ENCODE measurements around the gene CNTN4. TPM values are rescaled to one million over a fixed set of nuclear protein-coding genes. Genes with fewer than 3 reads are reported as not detected.

Gene CNTN4
- total RNA-seq, 1 donor: 0.09 TPM

DNA sequence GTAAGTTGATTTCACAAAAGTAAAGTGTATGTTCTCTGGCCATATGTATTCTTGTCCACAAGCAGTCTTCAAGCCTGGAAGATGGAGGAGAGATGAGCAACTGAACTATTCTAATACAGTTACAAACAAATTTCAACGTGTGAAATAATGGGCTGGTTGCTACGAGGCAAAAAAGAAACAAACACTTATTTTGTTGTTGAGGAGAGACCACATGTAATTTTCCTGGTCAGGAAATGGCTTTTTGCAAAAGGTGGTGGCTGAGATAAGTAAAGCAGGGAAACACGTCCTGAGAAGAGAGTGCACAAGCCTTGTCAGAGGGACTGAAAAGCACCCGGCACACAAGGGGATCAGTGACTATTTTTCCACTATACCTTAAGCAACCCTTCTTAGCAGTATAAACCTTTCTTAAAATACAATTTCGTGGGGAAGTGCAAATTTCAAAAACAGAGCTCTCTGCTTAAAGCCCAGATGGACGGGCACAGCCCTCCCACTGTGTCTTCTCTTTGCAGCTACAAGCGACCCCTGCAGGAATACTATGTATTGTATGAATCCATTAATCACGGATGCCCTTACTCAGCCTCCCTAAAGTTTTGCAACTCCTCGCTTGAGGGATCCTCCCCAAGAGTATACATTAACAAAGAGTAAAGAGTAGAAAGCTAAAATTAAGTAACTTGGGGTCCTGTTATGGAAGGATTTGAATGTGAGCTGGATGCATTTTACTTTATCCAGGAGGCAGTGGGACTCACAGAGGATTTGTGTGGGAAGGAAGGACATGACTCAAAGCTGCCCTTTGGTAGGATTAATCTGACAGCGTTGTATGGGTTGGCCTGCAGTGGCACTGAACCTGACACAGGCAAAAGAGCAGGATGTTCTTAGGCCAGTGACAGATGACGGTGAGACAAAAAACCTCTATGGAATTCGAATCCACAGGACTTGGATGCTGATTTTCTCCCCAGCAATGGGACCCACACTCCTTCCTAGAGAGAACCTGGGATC lies 757.8 kb downstream of the CNTN4 start:
- TF ChIP-seq, protein P1, sequence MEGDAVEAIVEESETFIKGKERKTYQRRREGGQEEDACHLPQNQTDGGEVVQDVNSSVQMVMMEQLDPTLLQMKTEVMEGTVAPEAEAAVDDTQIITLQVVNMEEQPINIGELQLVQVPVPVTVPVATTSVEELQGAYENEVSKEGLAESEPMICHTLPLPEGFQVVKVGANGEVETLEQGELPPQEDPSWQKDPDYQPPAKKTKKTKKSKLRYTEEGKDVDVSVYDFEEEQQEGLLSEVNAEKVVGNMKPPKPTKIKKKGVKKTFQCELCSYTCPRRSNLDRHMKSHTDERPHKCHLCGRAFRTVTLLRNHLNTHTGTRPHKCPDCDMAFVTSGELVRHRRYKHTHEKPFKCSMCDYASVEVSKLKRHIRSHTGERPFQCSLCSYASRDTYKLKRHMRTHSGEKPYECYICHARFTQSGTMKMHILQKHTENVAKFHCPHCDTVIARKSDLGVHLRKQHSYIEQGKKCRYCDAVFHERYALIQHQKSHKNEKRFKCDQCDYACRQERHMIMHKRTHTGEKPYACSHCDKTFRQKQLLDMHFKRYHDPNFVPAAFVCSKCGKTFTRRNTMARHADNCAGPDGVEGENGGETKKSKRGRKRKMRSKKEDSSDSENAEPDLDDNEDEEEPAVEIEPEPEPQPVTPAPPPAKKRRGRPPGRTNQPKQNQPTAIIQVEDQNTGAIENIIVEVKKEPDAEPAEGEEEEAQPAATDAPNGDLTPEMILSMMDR (IDR thresholded peaks at IDR 0.05; ENCODE audit: insufficient read depth, low read length): no peak
- no peak overlapping the region for H3K4me3 ChIP-seq (ENCODE audit: low read depth, low read length)
- no peak for DNase-seq (ENCODE audit: low read depth)

DNA sequence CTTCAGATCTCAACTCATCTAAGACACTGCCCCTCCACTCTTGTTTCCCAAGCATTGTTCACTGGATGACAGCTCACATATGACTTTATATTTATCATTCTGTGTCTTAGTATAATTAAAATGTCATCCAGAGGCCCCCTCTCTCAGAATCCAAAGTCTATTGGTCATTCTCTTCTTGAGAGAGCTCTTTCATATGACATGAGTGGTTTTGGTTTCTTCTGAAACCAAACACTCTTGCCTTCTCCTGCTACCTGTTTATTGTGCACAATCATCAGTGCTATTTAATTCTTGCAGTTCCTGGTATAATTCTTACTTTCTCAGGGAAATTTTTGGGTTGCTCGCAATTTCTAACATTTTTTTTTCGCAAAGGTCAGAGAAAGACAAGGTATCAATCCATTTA lies 762.0 kb downstream of the CNTN4 start:
- TF ChIP-seq, protein P1 (IDR thresholded peaks at IDR 0.05; ENCODE audit: insufficient read depth, low read length): no peak
- no peak for DNase-seq (ENCODE audit: low read depth)
- no peak overlapping the region for H3K4me3 ChIP-seq (ENCODE audit: low read depth, low read length)

DNA sequence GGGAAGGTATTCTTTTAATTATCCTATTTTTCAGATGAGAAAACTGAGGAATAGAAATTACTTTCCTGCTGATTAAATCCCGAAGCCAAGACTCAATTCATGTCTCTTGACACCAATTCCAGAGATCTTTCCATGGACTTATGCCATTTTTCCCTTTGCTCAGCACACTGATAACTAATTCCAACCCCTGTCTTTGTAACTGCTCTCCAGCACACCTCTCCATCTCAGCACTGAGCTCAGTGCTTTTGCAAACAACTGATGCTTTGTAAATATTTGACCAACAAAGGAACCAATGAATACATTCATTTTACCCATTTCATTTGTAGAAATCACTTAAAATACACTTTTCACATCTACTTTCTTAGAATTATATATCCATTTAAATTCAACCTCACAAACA lies 762.5 kb downstream of the CNTN4 start:
- H3K4me3 ChIP-seq (ENCODE audit: low read depth, low read length): no peak overlapping the region
- TF ChIP-seq, protein P1 (IDR thresholded peaks at IDR 0.05; ENCODE audit: insufficient read depth, low read length): no peak
- no peak for DNase-seq (ENCODE audit: low read depth)

DNA sequence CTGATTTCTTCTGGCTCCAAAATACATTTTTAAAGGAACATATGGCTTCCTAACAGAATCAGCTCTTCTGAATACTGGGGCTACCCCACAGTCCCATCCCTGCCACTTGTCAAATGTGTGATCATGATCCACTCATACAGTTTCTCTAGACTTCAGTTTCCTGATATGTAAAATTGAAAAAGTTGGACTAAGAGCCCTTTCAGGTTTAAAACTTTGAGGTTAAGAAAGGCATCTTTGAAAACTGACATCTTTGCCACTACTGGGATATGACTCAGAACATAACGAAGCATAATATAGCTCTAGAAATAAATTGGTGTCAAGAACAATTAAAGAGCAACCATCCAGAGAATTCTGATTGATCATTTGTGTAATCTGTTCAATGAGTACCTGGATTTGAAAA lies 763.3 kb downstream of the CNTN4 start:
- TF ChIP-seq, protein P1 (IDR thresholded peaks at IDR 0.05; ENCODE audit: insufficient read depth, low read length): no peak
- no peak for DNase-seq (ENCODE audit: low read depth)
- H3K4me3 ChIP-seq (ENCODE audit: low read depth, low read length): no peak overlapping the region

DNA sequence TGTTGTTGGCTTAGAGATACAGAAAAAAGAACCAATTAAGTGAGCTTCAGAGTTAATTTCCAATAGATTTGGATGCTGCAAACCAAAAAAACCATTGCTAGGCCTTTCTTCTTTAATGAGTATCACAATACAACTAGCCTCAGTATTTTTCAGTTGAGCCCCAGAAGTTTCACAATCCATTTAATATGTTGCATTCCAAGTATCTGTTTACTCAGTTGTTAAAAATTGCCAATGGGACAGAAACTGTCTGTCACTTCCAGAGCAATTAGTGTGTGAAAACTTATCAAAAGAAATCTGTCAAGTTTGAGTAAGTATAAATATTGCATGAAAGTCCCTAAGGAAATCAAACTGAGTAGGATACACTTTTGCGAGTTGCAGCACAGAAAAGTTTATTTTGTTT lies 763.7 kb downstream of the CNTN4 start:
- TF ChIP-seq, protein P1 (IDR thresholded peaks at IDR 0.05; ENCODE audit: insufficient read depth, low read length): no peak
- no peak overlapping the region for H3K4me3 ChIP-seq (ENCODE audit: low read depth, low read length)
- no peak for DNase-seq (ENCODE audit: low read depth)

DNA sequence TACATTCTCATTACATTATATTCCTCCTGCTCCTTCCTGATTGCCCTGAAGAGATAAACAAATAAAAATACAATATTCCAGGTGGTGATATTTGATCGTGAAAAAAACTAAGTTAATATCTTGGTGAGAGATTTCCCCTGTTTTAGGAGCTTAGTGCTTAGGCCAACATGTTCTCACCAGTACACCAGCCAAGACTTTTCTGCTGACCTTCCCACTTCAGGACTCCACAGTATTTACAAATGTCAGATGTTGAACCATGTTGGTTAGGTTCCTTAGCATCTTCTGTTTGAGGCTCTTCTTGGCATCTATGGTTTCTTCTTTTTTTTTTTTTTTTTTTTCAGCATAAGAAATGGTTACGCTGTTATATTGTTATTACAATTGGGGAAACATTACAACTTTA lies 764.5 kb downstream of the CNTN4 start:
- TF ChIP-seq, protein P1 (IDR thresholded peaks at IDR 0.05; ENCODE audit: insufficient read depth, low read length): no peak
- no peak for DNase-seq (ENCODE audit: low read depth)
- H3K4me3 ChIP-seq (ENCODE audit: low read depth, low read length): no peak overlapping the region

All from fibroblast of the aortic adventitia (primary cell).